Activated CD4-positive, alpha-beta T cell treated with anti-CD3 and anti-CD28 coated beads for 36 hours (primary cell): Measurements from ENCODE around the gene SPC24. TPM values are rescaled to one million over a fixed set of nuclear protein-coding genes. Genes with fewer than 3 reads are reported as not detected.

Experiments used
- ATAC-seq: fragments of 200-7000 bp; cut with Tn5 transposase; one replicate; pipeline ENCODE4 v1.10.0; 2021; ENCODE audit warnings: mild to moderate bottlenecking, moderate library complexity
- CTCF ChIA-PET: fragments of 350-600 bp; sonication (Branson Sonifier 250); formaldehyde crosslinking; loops from one replicate; lab custom pipeline; 2021; ENCODE audit warnings: antibody characterized with exemption; lab: Charles Lee
- POLR2A ChIA-PET: fragments of 350-600 bp; sonication (Branson Sonifier 250); formaldehyde crosslinking; loops from one replicate; lab custom pipeline; 2021; ENCODE audit warnings: antibody characterized with exemption, inconsistent platforms; lab: Charles Lee
- DNase-seq: peaks from one replicate; pipeline ENCODE4 v3.0.0-alpha.2; 2020
- H3K27ac Mint-ChIP-seq: one replicate; pipeline ENCODE4 v1.8.0; 2021; ENCODE audit warnings: mixed read lengths
- H3K27me3 Mint-ChIP-seq: one replicate; pipeline ENCODE4 v1.8.0; 2021; ENCODE audit warnings: mixed read lengths
- H3K36me3 Mint-ChIP-seq: one replicate; pipeline ENCODE4 v1.8.0; 2021; ENCODE audit warnings: low read depth, mixed read lengths
- H3K4me1 Mint-ChIP-seq: one replicate; pipeline ENCODE4 v1.8.0; 2021; ENCODE audit warnings: mixed read lengths
- H3K4me3 Mint-ChIP-seq: one replicate; pipeline ENCODE4 v1.8.0; 2021; ENCODE audit warnings: mild to moderate bottlenecking, moderate library complexity, mixed read lengths
- H3K9me3 Mint-ChIP-seq: one replicate; pipeline ENCODE4 v1.8.0; 2021; ENCODE audit warnings: low read depth, mixed read lengths
- intact Hi-C, 2 experiments: fragments of 100-400 bp; cut with DNase I in 1 of 2; cut with micrococcal nuclease in 1 of 2; formaldehyde crosslinking; loops; one replicate each; pipeline versions ENCODE4 v1.14.2 to v1.15.1; 2022 to 2024; cut with DNase I, micrococcal nuclease
- total RNA-seq, 2 experiments: library from RNA; stranded (reverse); gene quantifications; one replicate each; pipeline ENCODE4 v1.2.3, GENCODE V29; 2021

The SPC24 gene
- total RNA-seq, 2 experiments from 2014 or later, result 59.6 to 72.2 TPM

GRCh38 chr19:11175920-11176319, 20.3 kb upstream of the SPC24 start:
- intact Hi-C loops, result no loop called here
- no peaks in the 10 kb centered on the region for H3K36me3 Mint-ChIP-seq
- no peak for DNase-seq
- H3K27me3 Mint-ChIP-seq, result no peaks in the 10 kb centered on the region
- H3K9me3 Mint-ChIP-seq, result no peaks in the 10 kb centered on the region
- H3K4me1 Mint-ChIP-seq, result peaks cover 4% of the 10 kb centered on the region
- POLR2A ChIA-PET, result interaction anchor here (0.5 kb wide), 1 partner anchor 314 kb away, joined by 3 read pairs; no protein-coding TSS in a partner anchor
- no peak overlapping the region for H3K27ac Mint-ChIP-seq
- no peak for ATAC-seq
- H3K4me3 Mint-ChIP-seq, result no peak overlapping the region
- CTCF ChIA-PET, result no interaction called here

GRCh38 chr19:11174336-11174735, 18.8 kb upstream of the SPC24 start:
- ChIA-PET POLR2A (no interaction called here), CTCF (interaction anchor here (0.6 to 0.7 kb wide), 2 partner anchors 19 to 48 kb away, joined by 3 read pairs; no protein-coding TSS in a partner anchor)
- H3K4me1 Mint-ChIP-seq, result no peaks in the 10 kb centered on the region
- ATAC-seq (no peak), DNase-seq (no peak)
- H3K9me3 Mint-ChIP-seq, result no peaks in the 10 kb centered on the region
- H3K4me3 Mint-ChIP-seq, result no peak overlapping the region
- H3K36me3 Mint-ChIP-seq, result no peaks in the 10 kb centered on the region
- intact Hi-C loops, result no loop called here
- H3K27me3 Mint-ChIP-seq, result no peaks in the 10 kb centered on the region
- H3K27ac Mint-ChIP-seq, result no peak overlapping the region

GRCh38 chr19:11173516-11174155, 18.1 kb upstream of the SPC24 start:
- no peaks in the 10 kb centered on the region for H3K9me3 Mint-ChIP-seq
- CTCF ChIA-PET, result no interaction called here

GRCh38 chr19:11172576-11172975, 17.0 kb upstream of the SPC24 start:
- Mint-ChIP-seq H3K27me3 (no peaks in the 10 kb centered on the region), H3K4me3 (no peak overlapping the region), H3K4me1 (no peaks in the 10 kb centered on the region), H3K9me3 (no peaks in the 10 kb centered on the region), H3K36me3 (no peaks in the 10 kb centered on the region), H3K27ac (no peak overlapping the region)
- CTCF ChIA-PET, result no interaction called here
- intact Hi-C loops, result no loop called here
- ATAC-seq, result no peak
- POLR2A ChIA-PET, result no interaction called here
- no peak for DNase-seq

More at GRCh38 chr19:11173516-11174155, 18.1 kb upstream of the SPC24 start:
- Mint-ChIP-seq H3K27ac (no peak overlapping the region), H3K27me3 (no peaks in the 10 kb centered on the region), H3K4me3 (no peak overlapping the region), H3K4me1 (no peaks in the 10 kb centered on the region), H3K36me3 (no peaks in the 10 kb centered on the region)
- intact Hi-C loops, result no loop called here
- POLR2A ChIA-PET, result no interaction called here
- ATAC-seq, result no peak
- no peak for DNase-seq

- H3K36me3 Mint-ChIP-seq, result no peaks in the 10 kb centered on the region
- CTCF ChIA-PET, result no interaction called here
- intact Hi-C loops, result no loop called here
These were observed 15.6 kb upstream of the SPC24 start for GRCh38 chr19:11171144-11171543.

GRCh38 chr19:11169896-11170678, 14.5 kb upstream of the SPC24 start:
- no peaks in the 10 kb centered on the region for H3K36me3 Mint-ChIP-seq
- no peaks in the 10 kb centered on the region for H3K27me3 Mint-ChIP-seq
- CTCF ChIA-PET, result no interaction called here
- intact Hi-C loops, result loop anchor here in 1 of 2 experiments (5.0 kb wide), 1 partner anchor 32 kb away; no protein-coding TSS in a partner anchor
- no peak for DNase-seq
- no peak overlapping the region for H3K27ac Mint-ChIP-seq
- H3K9me3 Mint-ChIP-seq, result no peaks in the 10 kb centered on the region
- no peaks in the 10 kb centered on the region for H3K4me1 Mint-ChIP-seq
- POLR2A ChIA-PET, result no interaction called here
- no peak overlapping the region for H3K4me3 Mint-ChIP-seq
- no peak for ATAC-seq

More at GRCh38 chr19:11171144-11171543, 15.6 kb upstream of the SPC24 start:
- ATAC-seq (no peak), DNase-seq (no peak)
- H3K4me3 Mint-ChIP-seq, result no peak overlapping the region
- POLR2A ChIA-PET, result no interaction called here
- no peaks in the 10 kb centered on the region for H3K9me3 Mint-ChIP-seq
- no peaks in the 10 kb centered on the region for H3K27me3 Mint-ChIP-seq
- H3K27ac Mint-ChIP-seq, result no peak overlapping the region
- no peaks in the 10 kb centered on the region for H3K4me1 Mint-ChIP-seq

- Mint-ChIP-seq H3K36me3 (no peaks in the 10 kb centered on the region), H3K4me1 (no peaks in the 10 kb centered on the region), H3K27ac (no peak overlapping the region), H3K27me3 (no peaks in the 10 kb centered on the region), H3K4me3 (no peak overlapping the region), H3K9me3 (no peaks in the 10 kb centered on the region)
- intact Hi-C loops, result loop anchor here in 1 of 2 experiments (5.0 kb wide), 1 partner anchor 34 kb away; no protein-coding TSS in a partner anchor
- ChIA-PET POLR2A (interaction anchor here (0.5 kb wide), 1 partner anchor 510 kb away, joined by 7 read pairs; no protein-coding TSS in a partner anchor), CTCF (no interaction called here)
- DNase-seq (no peak), ATAC-seq (no peak)
These were observed 13.0 kb upstream of the SPC24 start for GRCh38 chr19:11168568-11168967.

GRCh38 chr19:11166281-11167142, 10.9 kb upstream of the SPC24 start:
- CTCF ChIA-PET, result no interaction called here
- H3K27ac Mint-ChIP-seq, result no peak overlapping the region
- DNase-seq, result no peak

GRCh38 chr19:11165486-11166030, 10.0 kb upstream of the SPC24 start:
- no peaks in the 10 kb centered on the region for H3K36me3 Mint-ChIP-seq
- H3K4me3 Mint-ChIP-seq, result no peak overlapping the region
- no peaks in the 10 kb centered on the region for H3K9me3 Mint-ChIP-seq
- CTCF ChIA-PET, result no interaction called here
- H3K27ac Mint-ChIP-seq, result no peak overlapping the region
- POLR2A ChIA-PET, result no interaction called here
- H3K27me3 Mint-ChIP-seq, result no peaks in the 10 kb centered on the region
- ATAC-seq (no peak), DNase-seq (no peak)
- intact Hi-C loops, result loop anchor here in 1 of 2 experiments (5.0 kb wide), 1 partner anchor 37 kb away; no protein-coding TSS in a partner anchor
- H3K4me1 Mint-ChIP-seq, result no peaks in the 10 kb centered on the region

More at GRCh38 chr19:11166281-11167142, 10.9 kb upstream of the SPC24 start:
- Mint-ChIP-seq H3K36me3 (no peaks in the 10 kb centered on the region), H3K27me3 (no peaks in the 10 kb centered on the region), H3K4me3 (no peak overlapping the region), H3K4me1 (no peaks in the 10 kb centered on the region), H3K9me3 (no peaks in the 10 kb centered on the region)
- no peak for ATAC-seq
- intact Hi-C loops, result loop anchor here in 1 of 2 experiments (5.0 kb wide), 1 partner anchor 36 kb away; no protein-coding TSS in a partner anchor
- POLR2A ChIA-PET, result no interaction called here

- intact Hi-C loops, result loop anchor here in 1 of 2 experiments (5.0 kb wide), 1 partner anchor 37 kb away; no protein-coding TSS in a partner anchor
- no peaks in the 10 kb centered on the region for H3K36me3 Mint-ChIP-seq
- POLR2A ChIA-PET, result no interaction called here
- peaks cover 2% of the 10 kb centered on the region for H3K9me3 Mint-ChIP-seq
- H3K27me3 Mint-ChIP-seq, result no peaks in the 10 kb centered on the region
- DNase-seq (no peak), ATAC-seq (no peak)
- H3K27ac Mint-ChIP-seq, result no peak overlapping the region
- no peaks in the 10 kb centered on the region for H3K4me1 Mint-ChIP-seq
- H3K4me3 Mint-ChIP-seq, result no peak overlapping the region
- CTCF ChIA-PET, result interaction anchor here (1.4 to 1.8 kb wide), 2 partner anchors 10 to 300 kb away, joined by 4 to 8 read pairs; partner anchors contain the start of gene SPC24
These were observed 9.4 kb upstream of the SPC24 start for GRCh38 chr19:11164879-11165406.
